HT-29 (cell line): ENCODE data around the gene MIB2. TPM values are rescaled to one million over a fixed set of nuclear protein-coding genes. Genes with fewer than 3 reads are reported as not detected.
"Not testable (repeated sequence)": the region's sequence is repeated elsewhere in the genome, so short reads cannot be mapped to it uniquely, and the experiment has no call there.

Experiments
- DNase-seq: peaks from one replicate; pipeline ENCODE4 v3.0.0-alpha.2; 2015; ENCODE audit warnings: low spot score
- total RNA-seq: library from RNA; depleted of rRNA; stranded (reverse); fragments of >200 nt; shearing (Covaris generic); gene quantifications from 2 replicates; pipeline ENCODE4 v1.2.3, GENCODE V29; 2014

The MIB2 gene
- total RNA-seq, 1 experiment from 2014 or later: 89.0 TPM

- DNase-seq: not testable (repeated sequence)
These were observed 32.4 kb downstream of the MIB2 start for GRCh38 chr1:1647567-1648241.

DNA sequence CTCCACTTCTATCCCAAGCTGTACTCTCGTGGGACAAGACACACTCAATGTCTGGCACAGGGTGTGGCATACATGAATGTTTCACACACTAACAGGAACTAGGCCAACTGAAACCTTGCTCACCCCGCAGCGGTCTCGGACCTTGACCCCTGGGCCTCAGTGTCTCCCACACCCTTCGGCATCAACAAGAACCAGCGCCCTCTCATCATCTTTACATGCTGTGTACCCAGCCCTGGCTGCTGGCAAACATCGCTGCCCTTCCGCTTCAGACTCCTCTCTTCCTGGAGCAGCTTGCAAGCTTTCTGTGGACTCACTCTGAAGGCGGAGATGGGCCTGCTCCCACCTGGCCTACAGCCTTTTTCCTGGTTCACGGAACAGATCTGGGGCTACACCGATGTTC is 33.0 kb downstream of the MIB2 start:
- not testable (repeated sequence) for DNase-seq

DNA sequence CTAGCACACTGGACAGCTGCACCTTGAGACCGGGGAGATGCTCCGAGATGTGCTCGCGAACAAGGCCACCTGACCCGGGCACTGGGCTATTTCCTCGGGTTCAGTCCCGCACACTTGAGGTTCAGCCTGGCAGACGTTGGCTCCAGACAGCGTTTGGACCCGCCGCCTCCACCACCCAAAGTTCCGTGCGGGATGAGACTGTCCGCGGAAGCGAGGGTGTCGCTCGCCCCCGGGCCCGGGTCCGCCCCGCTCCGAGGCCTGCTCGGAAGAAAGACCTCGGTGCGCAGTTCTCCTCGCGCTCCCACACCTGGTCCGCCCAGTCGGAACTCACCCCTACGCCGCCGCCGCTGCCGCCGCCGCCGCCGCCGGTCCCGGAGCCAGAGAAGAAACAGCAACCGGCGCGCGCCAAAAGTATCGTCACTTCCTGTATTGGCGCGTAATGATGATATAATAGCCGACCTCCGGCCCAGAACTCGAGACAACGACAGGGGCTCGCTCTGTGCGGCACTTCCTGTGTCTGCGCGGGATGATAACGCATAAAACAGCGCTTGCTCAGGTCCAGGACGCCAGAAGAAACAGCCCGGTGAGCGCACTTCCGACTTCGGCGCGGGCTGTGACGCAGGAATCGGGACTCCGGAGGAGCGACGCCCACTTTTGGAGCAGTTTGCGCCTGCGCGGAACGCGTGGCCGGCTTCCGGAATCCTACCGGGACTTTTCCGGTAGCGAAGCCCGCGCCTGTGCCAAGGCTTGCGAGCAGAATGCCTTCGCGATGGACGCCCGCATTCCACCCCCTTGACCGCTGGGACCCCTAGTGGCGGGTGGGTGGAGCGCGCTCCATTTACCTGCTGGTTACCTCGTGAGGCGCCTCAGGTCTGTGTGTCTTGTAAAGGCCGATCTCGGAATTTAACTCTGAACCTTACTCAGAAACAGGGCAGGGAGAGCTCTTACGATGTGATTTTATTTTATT is 43.6 kb downstream of the MIB2 start, which contains the start of gene CDK11B:
TSS of gene CDK11B (minus strand) at position 422 of the 967 bp plus-strand sequence. CDS start 1,519 bp downstream, outside the sequence.
- peak; percentile 87 for DNase-seq

DNA sequence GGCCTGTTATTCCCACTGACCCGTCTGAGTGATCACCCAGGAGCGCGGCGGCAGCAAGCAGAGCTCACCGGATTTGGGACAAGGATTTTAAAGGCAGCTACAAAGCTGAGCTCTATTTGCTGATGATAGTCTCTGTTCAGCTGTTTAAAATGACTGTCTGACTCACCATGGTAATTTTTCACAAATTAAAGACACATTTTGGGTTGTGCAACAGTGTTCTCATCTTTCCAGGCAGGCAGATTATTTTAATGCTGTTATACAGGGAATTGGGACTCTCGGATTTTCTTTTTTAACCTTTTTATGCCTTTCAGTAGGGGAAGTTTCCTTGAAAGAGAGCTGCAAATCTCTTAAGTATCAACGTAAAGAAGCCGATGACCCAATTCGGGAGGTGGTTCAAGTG is 47.1 kb downstream of the MIB2 start:
- not testable (repeated sequence) for DNase-seq

DNA sequence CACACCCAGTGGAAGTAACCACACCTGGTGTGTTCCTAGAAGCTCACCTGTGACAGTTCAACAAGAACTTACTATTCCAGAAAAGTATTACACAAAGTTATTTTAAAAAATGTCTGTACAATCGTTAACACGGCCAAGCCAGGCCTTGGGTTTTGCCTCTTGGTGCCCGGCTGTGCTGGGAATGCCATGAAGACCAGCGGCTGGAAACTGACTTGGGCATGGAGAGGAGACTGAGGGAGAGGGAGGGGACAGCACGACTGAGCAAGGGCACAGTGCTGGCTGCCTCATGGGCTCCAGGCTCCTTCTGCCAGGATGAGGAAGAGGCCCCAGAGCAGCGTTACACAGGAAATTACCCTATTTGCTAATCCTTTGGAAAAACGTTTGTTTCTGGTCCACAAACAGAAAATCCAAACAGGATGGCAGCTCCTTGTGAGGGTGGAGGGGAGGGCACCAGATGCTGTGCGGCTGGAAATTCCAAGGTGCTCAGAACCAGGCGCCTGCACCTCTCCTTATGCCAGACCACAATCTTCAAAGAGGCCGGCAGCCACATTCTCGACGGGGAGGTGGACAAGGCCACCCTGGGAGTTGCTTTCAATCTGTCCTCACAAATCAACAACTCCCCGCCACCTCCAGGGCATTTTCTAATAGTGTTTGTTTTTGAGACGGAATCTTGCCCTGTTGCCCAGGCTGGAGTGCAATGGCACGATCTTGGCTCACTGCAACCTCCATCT is 47.7 kb downstream of the MIB2 start:
- DNase-seq: not testable (repeated sequence)

GRCh38 chr1:1664318-1664717 is 49.0 kb downstream of the MIB2 start:
- not testable (repeated sequence) for DNase-seq

- no peak for DNase-seq
These were observed 49.9 kb downstream of the MIB2 start for GRCh38 chr1:1664941-1665814.

DNA sequence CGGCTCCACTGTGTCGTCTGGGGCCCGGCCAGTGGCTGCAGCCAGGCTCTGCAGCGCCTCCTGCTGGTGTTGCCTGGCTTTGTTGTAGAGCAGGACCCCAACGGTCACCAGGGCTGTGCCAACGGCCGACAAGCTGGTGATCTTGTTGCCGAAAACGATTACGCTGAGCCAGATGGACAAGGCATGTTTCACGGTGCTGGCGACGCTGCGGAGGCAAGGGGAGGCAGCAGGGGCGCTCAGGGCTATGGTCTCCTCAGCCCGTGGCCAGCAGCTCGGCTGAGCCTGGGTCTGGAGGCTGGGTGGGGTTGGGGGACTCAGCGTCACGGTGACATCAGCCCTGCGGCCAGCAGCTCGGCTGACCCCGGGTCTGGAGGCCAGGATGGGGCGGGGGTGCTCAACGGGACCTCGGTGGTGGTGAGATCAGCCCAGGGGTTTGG is 50.5 kb downstream of the MIB2 start:
- DNase-seq: no peak

DNA sequence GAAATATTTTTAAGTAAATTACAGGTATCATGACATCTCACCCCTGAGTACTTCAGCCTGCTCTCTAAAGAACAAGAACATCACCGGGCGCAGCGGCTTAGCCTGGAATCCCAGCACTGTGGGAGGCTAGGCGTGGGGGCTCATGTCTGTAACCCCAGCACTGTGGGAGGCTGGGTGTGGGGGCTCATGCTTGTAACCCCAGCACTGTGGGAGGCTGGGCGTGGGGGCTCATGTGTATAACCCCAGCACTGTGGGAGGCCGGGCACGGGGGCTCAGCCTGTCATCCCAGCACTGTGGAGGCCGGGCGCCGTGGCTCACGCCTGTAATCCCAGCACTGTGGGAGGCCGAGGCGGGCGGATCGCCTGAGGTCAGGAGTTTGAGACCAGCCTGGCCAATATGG is 51.2 kb downstream of the MIB2 start:
- DNase-seq: no peak

DNA sequence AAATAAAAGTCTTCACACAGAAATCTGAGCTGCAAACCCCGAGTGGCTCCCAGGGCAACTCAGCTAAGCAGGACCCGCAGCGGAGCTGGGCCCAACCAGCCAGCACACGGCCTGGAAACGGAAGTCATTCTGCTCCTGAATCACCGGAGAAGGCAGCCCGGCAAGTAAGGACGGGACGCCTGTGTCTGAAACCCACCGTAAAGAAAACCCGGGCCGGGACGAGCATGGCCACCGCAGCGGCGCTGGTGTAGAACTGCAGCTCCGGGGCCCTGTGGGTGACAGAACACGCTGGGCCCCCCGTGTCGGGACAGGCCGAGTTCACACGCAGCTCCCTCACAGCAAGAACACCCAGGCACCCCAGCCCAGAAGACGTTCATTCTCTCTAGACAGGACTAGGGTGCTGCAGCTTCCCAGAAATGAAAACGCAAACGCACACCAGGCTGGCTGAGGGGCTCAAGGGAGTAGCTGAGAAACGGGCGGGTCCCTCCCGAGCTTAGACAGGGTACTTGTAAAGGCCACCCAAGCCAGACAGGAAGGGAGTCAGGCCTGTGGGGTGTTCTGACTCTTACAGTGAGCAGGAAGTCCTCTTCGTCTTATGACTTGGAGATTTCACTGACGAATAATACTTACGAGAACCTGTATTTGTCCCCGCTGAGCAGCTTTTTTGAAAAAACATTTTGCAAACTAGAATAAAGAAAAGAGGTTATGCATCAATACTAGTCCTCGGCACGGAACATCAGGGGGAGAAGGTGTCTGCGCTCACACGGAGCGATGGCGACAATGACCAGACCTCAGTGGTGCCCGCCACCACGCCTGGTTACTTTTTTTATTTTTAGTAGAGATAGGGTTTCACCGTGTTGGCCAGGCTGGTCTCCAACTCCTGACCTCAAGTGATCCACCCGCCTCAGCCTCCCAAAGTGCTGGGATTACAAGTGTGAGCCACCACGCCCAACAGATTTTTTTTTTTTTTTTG is 54.5 kb downstream of the MIB2 start:
- no peak for DNase-seq

- DNase-seq: no peak
These were observed 55.6 kb downstream of the MIB2 start for GRCh38 chr1:1670866-1671265.

GRCh38 chr1:1671365-1672119 is 56.2 kb downstream of the MIB2 start:
- no peak for DNase-seq

DNA sequence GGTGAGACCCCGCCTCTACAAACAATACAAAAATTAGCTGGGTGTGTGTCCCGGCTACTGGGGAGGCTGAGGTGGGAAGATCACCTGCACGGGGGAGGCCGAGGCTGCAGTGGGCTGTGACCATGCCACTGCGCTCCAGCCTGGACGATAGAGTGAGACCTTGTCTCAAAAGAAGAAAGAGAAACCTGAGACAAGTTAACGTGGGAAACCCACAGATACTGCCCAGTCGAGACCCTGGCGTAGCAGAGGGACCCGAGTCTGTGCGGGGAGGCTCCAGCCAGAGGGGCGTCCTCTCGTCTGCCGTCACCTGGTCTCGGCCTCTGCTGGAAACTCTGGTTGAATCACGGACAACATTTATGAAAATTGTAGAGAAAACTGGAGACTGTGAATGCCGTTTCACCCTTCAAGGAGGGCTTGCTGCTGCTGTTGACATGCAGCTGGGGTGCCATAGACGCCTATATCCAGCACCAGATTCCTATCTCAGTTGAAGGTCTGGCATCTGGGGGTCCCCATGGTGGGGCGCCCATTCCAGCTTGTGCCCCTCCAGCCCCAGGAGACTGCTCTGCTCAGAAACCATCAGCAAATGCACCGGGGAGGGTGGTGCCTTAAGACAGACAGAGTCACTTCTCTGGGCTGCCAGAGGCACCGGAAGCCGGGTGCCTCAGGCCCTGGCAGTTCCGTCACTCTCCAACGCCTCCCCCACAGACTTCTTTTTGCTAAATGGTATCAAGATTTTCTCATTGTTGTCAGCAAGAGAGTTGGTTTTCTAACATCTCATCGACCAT is 57.1 kb downstream of the MIB2 start:
- DNase-seq: no peak

DNA sequence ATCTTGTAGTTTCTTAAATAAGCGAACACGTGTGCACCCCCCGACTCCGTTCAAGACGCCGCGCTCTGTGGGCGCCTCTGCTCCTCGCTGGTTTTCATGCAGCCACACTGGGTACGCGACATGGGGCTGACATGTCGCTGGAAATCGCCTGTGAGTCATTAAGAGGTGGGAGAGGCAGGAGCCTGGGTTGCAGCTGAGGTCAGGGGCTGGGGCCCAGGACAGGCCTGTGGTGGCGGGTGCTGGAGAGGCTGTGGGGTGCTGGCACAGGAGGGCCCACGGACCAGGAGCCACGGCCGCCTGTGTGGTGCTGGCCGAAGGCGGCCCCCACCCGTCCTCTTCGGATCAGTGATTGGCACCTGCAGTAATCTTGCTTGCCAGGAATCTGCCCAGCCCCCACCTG is 59.5 kb downstream of the MIB2 start:
- not testable (repeated sequence) for DNase-seq

DNA sequence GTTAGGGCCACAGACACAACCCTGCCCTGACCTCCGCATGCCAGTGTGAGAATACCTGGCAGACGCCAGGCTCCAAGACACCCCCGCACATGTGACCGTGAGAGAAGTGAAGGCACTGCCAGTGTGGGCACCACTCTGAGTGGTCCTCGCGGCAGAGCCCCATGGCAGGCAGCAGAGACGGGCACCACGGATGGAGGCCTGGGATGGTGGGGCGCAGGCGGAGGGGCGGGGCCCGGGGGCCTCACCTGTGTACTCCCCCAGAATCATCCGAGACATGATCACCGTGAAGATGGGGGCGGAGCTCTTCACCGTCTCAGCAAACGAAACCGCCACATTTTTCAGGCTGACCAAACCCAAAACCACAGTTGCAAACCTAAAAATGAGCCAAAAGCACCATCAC is 59.9 kb downstream of the MIB2 start:
- not testable (repeated sequence) for DNase-seq

- not testable (repeated sequence) for DNase-seq
These were observed 60.8 kb downstream of the MIB2 start for GRCh38 chr1:1676087-1676486.

DNA sequence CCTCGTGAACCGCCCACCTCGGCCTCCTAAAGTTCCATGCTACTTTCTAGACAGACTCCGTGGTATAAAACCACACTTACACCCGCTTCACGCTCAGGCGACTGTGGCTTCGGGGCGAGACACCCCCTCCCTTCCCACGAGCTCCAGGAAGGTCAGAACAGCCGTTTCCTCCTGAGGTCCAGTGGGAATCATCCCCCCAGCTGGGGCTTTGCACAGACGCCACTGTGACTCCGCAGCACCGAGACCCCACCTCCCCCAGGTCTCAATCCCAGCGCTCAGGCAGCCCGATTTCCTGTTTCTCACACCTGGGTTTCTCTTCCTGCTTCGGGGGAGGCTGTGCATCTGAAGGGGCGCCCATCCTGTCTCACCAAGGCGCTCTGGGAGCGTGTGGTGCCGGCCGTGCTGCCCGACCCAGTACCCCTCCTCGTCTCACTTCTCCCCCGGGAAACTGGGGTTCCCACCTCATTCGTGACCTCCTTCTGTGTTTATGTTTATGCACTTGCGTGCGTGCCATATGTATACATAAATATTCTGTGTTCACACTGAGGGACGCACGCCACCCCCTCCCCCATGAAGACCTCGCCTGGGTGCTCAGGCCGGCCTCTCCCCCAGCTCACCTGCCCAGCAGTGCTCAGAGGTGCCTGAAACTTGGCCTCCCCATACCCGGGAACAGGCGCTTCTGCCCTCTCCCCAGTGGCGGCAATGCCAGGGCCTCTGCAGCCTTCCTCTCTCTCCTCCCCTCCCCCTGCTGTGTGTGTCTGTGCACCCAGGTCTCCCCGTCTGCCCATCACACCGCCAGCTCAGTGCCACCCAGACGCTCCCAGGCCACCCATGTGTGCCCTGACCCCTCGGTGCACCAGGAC is 62.6 kb downstream of the MIB2 start:
- no peak for DNase-seq
